Peyer's patch (tissue), 4 donors: ENCODE results near the gene ARHGAP30. TPM values are rescaled to one million over a fixed set of nuclear protein-coding genes. Genes with fewer than 3 reads are reported as not detected.

Experiments used
- DNase-seq, 3 donors: peaks; one replicate each; pipeline ENCODE4 v3.0.0-alpha.2; 2017 to 2019
- H3K27ac ChIP-seq, 4 donors: fragments of 200-600 bp; sonication (generic); one replicate each; pipeline ENCODE4 v1.5.1; 2016 to 2019
- H3K27me3 ChIP-seq, 2 donors: fragments of 200-600 bp; sonication (generic); one replicate each; pipeline ENCODE4 v1.5.1; 2019
- H3K36me3 ChIP-seq, 3 donors: fragments of 200-600 bp; sonication (generic); one replicate each; pipeline ENCODE4 v1.5.1; 2016 to 2019
- H3K4me1 ChIP-seq, 4 donors: fragments of 200-600 bp; sonication (generic); one replicate each; pipeline ENCODE4 v1.5.1; 2016 to 2019
- H3K4me3 ChIP-seq, 4 donors: fragments of 200-600 bp; sonication (generic); 1 replicate in 3 of 4; 2 replicates in 1 of 4; pipeline ENCODE4 v1.5.1; 2016 to 2019; ENCODE audit warnings: mild to moderate bottlenecking in 1 of 4
- H3K9me3 ChIP-seq, 4 donors: fragments of 200-600 bp; sonication (generic); one replicate each; pipeline ENCODE4 v1.5.1; 2016 to 2019; ENCODE audit warnings: mild to moderate bottlenecking in 1 of 4
- CTCF ChIP-seq, 6 experiments: fragments of 450-650 bp in 4 of 6; fragments of 200-600 bp in 2 of 6; sonication (generic) in 1 of 6; IDR thresholded peaks; one replicate each; pipeline ENCODE4 v1.5.1; 2017 to 2019; ENCODE audit warnings: antibody characterized with exemption in 6 of 6, mild to moderate bottlenecking in 3 of 6, moderate library complexity in 1 of 6
- POLR2A ChIP-seq, 2 donors: fragments of 450-650 bp; IDR thresholded peaks; one replicate each; pipeline ENCODE4 v1.5.1; 2017; ENCODE audit warnings: antibody characterized with exemption in 2 of 2, mild to moderate bottlenecking in 2 of 2, moderate library complexity in 2 of 2
- total RNA-seq, 4 donors: library from RNA; depleted of rRNA; stranded (reverse); fragments of >200 nt; gene quantifications; one replicate each; pipeline ENCODE4 v1.1.0, GENCODE V29; 2016

The ARHGAP30 gene
- total RNA-seq, 4 donors from 2014 or later = 5.1 to 31.4 (median 6.7) TPM

GRCh38 chr1:161084597-161084988, 14.9 kb upstream of the ARHGAP30 start:
- no peaks in the 10 kb centered on the region for H3K9me3 ChIP-seq
- H3K27ac ChIP-seq = no peak overlapping the region
- DNase-seq = no peak
- no peak for TF ChIP-seq CTCF (IDR thresholded peaks at IDR 0.05)
- no peak for TF ChIP-seq POLR2A (IDR thresholded peaks at IDR 0.05)
- no peaks in the 10 kb centered on the region for H3K36me3 ChIP-seq
- H3K27me3 ChIP-seq = no peaks in the 10 kb centered on the region
- H3K4me3 ChIP-seq = no peak overlapping the region
- H3K4me1 ChIP-seq = peaks cover 0 to 14% (median 0%) of the 10 kb centered on the region in 4 donors

- no peak for TF ChIP-seq CTCF (IDR thresholded peaks at IDR 0.05)
- no peak for TF ChIP-seq POLR2A (IDR thresholded peaks at IDR 0.05)
- DNase-seq = no peak
- Histone ChIP-seq H3K4me1 (peaks cover 0 to 14% (median 0%) of the 10 kb centered on the region in 4 donors), H3K4me3 (no peak overlapping the region), H3K27me3 (no peaks in the 10 kb centered on the region), H3K9me3 (no peaks in the 10 kb centered on the region), H3K36me3 (no peaks in the 10 kb centered on the region), H3K27ac (peak overlapping the region in 1 of 4 donors; percentile 68)
Observed at GRCh38 chr1:161083748-161084596, 14.3 kb upstream of the ARHGAP30 start.

GRCh38 chr1:161082996-161083747, 13.5 kb upstream of the ARHGAP30 start:
- Histone ChIP-seq H3K4me3 (no peak overlapping the region), H3K27me3 (no peaks in the 10 kb centered on the region), H3K9me3 (no peaks in the 10 kb centered on the region), H3K36me3 (no peaks in the 10 kb centered on the region), H3K4me1 (peaks cover 0 to 14% (median 0%) of the 10 kb centered on the region in 4 donors), H3K27ac (peak overlapping the region in 1 of 4 donors; percentile 68)
- DNase-seq = peak in 2 of 3 donors; percentile 80 to 87
- no peak for TF ChIP-seq POLR2A (IDR thresholded peaks at IDR 0.05)
- TF ChIP-seq CTCF (IDR thresholded peaks at IDR 0.05) = no peak

GRCh38 chr1:161082483-161082882, 12.8 kb upstream of the ARHGAP30 start:
- Histone ChIP-seq H3K36me3 (no peaks in the 10 kb centered on the region), H3K9me3 (no peaks in the 10 kb centered on the region), H3K27ac (peak overlapping the region in 1 of 4 donors; percentile 68), H3K27me3 (no peaks in the 10 kb centered on the region), H3K4me1 (peaks cover 0 to 14% (median 0%) of the 10 kb centered on the region in 4 donors), H3K4me3 (no peak overlapping the region)
- no peak for TF ChIP-seq POLR2A (IDR thresholded peaks at IDR 0.05)
- no peak for TF ChIP-seq CTCF (IDR thresholded peaks at IDR 0.05)
- no peak for DNase-seq

- no peak overlapping the region for H3K27ac ChIP-seq
- H3K27me3 ChIP-seq = no peaks in the 10 kb centered on the region
- no peak for DNase-seq
- TF ChIP-seq CTCF (IDR thresholded peaks at IDR 0.05) (no peak), POLR2A (IDR thresholded peaks at IDR 0.05) (no peak)
- H3K9me3 ChIP-seq = no peaks in the 10 kb centered on the region
- no peaks in the 10 kb centered on the region for H3K36me3 ChIP-seq
- H3K4me3 ChIP-seq = no peak overlapping the region
- H3K4me1 ChIP-seq = peaks cover 0 to 10% (median 0%) of the 10 kb centered on the region in 4 donors
Observed at GRCh38 chr1:161081519-161081918, 11.8 kb upstream of the ARHGAP30 start.
